Effector memory CD4-positive, alpha-beta T cell (primary cell): ENCODE results near the gene CARHSP1.

Experiments used
- DNase-seq, 3 donors: peaks; one replicate each; pipeline ENCODE4 v3.0.0-alpha.2; 2020
- H3K27ac ChIP-seq: 2 replicates; pipeline ENCODE4 v1.7.0; 2013; ENCODE audit warnings: mild to moderate bottlenecking, low read length, moderate library complexity; ENCODE audit not compliant: insufficient read depth, poor library complexity, severe bottlenecking
- H3K27me3 ChIP-seq: replicated peaks from 2 replicates; pipeline ENCODE4 v1.7.0; 2013; ENCODE audit warnings: mild to moderate bottlenecking, low read length; ENCODE audit not compliant: insufficient read depth, control insufficient read depth, poor library complexity, severe bottlenecking
- H3K36me3 ChIP-seq: 2 replicates; pipeline ENCODE4 v1.7.0; 2013; ENCODE audit warnings: mild to moderate bottlenecking, low read length, moderate library complexity; ENCODE audit not compliant: control insufficient read depth, insufficient read depth
- H3K4me1 ChIP-seq: 2 replicates; pipeline ENCODE4 v1.7.0; 2013; ENCODE audit warnings: low read length, mild to moderate bottlenecking; ENCODE audit not compliant: control insufficient read depth, insufficient read depth, poor library complexity, severe bottlenecking
- H3K4me3 ChIP-seq: 2 replicates; pipeline ENCODE4 v1.7.0; 2013; ENCODE audit warnings: low read length, low read depth, mild to moderate bottlenecking; ENCODE audit not compliant: insufficient read depth, poor library complexity, severe bottlenecking
- H3K9me3 ChIP-seq: 2 replicates; pipeline ENCODE4 v1.7.0; 2013; ENCODE audit warnings: mild to moderate bottlenecking, low read length, moderate library complexity; ENCODE audit not compliant: control insufficient read depth

CARHSP1 gene

DNA sequence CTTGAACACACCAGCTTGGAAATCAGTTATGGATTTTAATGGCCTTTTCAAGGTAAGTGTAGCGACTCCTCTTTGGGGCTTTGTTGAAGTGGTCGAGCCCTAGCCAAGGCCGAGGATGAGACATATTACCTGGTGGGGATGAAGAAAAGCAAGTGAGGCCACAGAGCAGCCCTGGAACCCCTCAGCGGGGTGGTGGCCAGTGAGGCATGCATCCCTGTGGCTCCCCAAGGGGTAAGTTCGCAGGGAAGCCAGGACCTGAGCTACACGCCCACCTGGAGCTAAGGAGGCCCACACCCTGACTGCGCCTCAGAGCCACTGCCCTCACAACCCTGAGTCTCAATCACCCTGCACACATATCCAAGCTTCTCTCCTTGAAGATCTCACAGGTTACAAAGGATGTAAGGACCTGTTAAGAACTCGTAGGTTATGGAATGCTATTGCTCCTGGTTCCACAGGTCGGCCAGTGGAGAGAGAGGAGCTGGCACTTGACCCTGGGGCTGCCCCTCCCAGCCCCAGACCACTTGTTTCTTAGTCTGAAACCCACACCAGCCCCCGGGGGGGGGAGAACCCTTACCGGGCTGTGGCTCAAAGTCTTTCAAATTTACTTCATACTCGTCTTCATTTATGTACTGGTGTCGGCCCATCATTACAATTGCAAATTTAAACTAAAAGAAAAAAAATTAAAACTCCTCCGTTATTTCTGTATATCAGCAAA is 25.3 kb upstream of the CARHSP1 start:
- Histone ChIP-seq H3K4me1 (peaks cover 4% of the 10 kb centered on the region), H3K4me3 (no peak overlapping the region), H3K36me3 (peaks cover 74% of the 10 kb centered on the region), H3K27ac (no peak overlapping the region), H3K27me3 (no peaks in the 10 kb centered on the region), H3K9me3 (no peaks in the 10 kb centered on the region)
- no peak for DNase-seq

DNA sequence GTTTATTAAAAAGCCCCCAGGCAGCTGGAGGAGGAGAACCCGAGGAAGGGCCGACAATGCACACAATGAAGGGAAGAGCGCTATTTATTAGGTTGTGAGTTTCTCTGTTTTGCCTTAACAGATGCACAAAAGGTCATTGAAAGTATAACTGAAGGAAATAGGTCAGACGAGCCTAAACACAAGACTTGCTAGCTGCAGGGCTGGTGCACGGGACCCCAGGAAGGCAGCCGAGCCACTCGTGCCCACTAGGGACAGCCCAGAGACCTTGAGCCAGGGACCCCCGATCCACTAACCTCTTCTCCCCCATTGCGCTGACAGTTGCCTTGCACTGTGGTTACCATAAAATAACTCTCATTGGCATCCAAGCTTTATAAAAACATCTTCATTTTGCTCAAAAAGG is 24.6 kb upstream of the CARHSP1 start:
- peaks cover 67% of the 10 kb centered on the region for H3K36me3 ChIP-seq
- H3K4me3 ChIP-seq: no peak overlapping the region
- H3K27ac ChIP-seq: no peak overlapping the region
- DNase-seq: no peak
- H3K4me1 ChIP-seq: peaks cover 4% of the 10 kb centered on the region
- H3K27me3 ChIP-seq: no peaks in the 10 kb centered on the region
- no peaks in the 10 kb centered on the region for H3K9me3 ChIP-seq

GRCh38 chr16:8892101-8892575 is 23.3 kb upstream of the CARHSP1 start:
- H3K9me3 ChIP-seq: no peaks in the 10 kb centered on the region
- peaks cover 55% of the 10 kb centered on the region for H3K36me3 ChIP-seq
- H3K4me1 ChIP-seq: peaks cover 4% of the 10 kb centered on the region
- H3K27ac ChIP-seq: peak overlapping the region; percentile 53
- no peak for DNase-seq
- H3K4me3 ChIP-seq: no peak overlapping the region
- H3K27me3 ChIP-seq: no peaks in the 10 kb centered on the region

- peaks cover 42% of the 10 kb centered on the region for H3K36me3 ChIP-seq
- no peak overlapping the region for H3K4me3 ChIP-seq
- peaks cover 4% of the 10 kb centered on the region for H3K4me1 ChIP-seq
- no peaks in the 10 kb centered on the region for H3K27me3 ChIP-seq
- H3K9me3 ChIP-seq: no peaks in the 10 kb centered on the region
- H3K27ac ChIP-seq: no peak overlapping the region
- no peak for DNase-seq
Observed at GRCh38 chr16:8890549-8890921, 21.7 kb upstream of the CARHSP1 start.

DNA sequence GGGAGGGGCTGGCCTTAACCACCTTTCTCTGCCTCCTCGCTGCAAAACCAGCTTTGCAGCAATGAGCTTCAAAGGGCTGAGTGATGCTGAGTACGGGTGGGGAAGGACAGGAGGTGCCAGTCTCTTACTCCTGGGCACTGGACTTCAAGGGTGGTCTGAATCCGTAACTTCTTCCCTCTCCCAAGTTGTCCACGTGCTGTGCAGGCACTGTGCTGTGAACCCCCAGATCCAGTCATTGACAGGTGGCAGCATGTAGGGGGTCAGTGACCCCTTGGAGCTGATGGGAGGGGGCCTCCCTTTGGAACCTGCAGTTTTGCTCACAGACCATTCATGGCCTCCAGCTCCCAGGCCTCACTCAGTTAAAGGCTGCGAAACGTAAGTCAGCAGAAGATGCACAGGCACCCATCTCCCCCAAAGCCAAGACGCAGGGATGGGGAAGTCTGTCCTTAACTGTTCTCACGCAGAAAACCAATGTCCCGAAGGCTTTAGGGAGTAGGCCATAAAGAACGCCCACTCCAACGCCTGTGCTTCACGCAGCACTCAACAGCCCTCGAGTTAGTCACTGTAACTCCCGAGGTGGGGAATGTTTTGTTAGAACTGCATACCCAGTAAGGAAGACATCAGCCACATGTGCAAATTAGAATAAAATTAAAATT is 21.2 kb upstream of the CARHSP1 start:
- DNase-seq: no peak
- H3K27me3 ChIP-seq: no peaks in the 10 kb centered on the region
- H3K4me3 ChIP-seq: no peak overlapping the region
- peaks cover 4% of the 10 kb centered on the region for H3K4me1 ChIP-seq
- H3K36me3 ChIP-seq: peaks cover 37% of the 10 kb centered on the region
- H3K9me3 ChIP-seq: no peaks in the 10 kb centered on the region
- H3K27ac ChIP-seq: no peak overlapping the region

DNA sequence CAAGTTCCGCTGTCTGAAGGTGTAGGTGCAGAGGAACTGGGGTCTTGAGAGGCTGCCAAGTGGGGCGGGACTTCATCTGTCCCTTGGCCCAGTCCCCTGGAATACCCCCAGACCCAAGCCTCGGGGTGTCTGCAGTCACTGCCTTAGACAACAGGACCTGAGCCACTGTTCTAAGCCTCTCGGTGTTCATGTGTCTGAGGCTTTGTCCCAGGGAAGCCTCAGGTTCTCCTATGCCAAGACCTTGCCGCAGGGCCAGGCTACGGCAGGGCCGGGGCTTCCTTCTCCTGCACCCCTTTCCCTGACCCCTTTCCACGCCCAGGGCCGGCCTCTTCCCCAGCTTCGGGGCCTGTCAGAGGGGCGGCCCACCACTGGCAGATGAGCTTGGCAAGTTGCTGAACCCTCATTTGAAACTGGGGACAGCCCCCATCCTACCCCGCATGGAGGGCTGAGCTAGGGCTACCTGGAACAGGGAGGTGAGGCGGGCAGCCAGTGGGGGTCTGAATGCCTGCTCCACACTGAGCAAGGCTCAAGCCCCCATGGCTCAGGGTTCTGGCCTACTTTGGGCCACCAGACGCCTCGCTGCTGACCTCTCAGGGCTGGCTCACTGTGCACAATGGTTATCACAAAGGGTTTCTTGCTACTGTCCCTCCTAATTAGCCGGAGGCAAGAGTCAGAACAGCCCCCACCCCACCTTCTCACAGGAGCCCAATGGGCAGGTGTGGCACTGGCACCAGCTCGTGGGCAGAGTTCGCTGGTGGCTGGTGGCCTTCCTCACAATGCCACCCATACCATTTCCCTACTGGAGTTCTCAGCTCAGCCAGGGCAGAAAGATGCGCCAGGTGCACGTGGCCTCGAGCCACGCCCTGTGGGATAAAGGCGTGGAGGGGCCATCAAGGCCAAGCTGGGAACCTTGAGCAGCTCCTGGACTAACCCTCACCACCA is 20.4 kb upstream of the CARHSP1 start:
- no peak for DNase-seq
- H3K4me3 ChIP-seq: no peak overlapping the region
- no peaks in the 10 kb centered on the region for H3K9me3 ChIP-seq
- peaks cover 4% of the 10 kb centered on the region for H3K4me1 ChIP-seq
- no peak overlapping the region for H3K27ac ChIP-seq
- no peaks in the 10 kb centered on the region for H3K27me3 ChIP-seq
- peaks cover 29% of the 10 kb centered on the region for H3K36me3 ChIP-seq

DNA sequence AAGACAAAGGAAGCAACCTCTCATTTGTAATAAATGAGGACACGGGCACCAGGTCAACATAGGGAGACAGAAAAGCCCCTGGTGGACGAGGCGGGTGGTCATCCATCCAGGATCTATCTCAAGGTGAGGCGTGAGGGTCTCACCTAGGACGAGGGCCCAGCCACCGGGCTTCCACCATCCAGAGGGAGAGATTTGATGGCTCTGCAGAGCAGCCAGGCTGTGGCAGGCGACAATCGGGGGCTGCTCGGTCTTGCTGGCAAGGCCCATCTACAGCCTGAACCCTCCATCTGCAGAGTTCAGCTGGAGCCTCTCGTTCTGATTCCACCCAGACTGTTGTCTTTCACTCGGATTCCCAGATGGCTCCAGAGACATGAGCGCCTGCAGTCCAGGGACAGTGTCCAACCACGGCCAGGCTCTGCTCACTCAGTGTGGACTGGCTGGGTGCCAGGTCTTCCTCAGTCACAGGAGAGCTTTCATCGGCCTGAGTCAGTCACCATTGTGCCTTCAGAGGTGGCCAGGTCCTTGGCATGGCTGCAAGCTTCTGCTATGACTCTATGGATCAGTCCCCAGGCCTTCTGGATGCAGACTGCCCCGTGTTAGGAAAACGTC is 19.2 kb upstream of the CARHSP1 start:
- DNase-seq: no peak
- Histone ChIP-seq H3K36me3 (peaks cover 18% of the 10 kb centered on the region), H3K4me3 (no peak overlapping the region), H3K27me3 (no peaks in the 10 kb centered on the region), H3K9me3 (no peaks in the 10 kb centered on the region), H3K4me1 (peaks cover 4% of the 10 kb centered on the region), H3K27ac (no peak overlapping the region)

- Histone ChIP-seq H3K4me1 (peaks cover 4% of the 10 kb centered on the region), H3K27ac (no peak overlapping the region), H3K27me3 (no peaks in the 10 kb centered on the region), H3K36me3 (peaks cover 18% of the 10 kb centered on the region), H3K9me3 (no peaks in the 10 kb centered on the region), H3K4me3 (no peak overlapping the region)
- no peak for DNase-seq
Observed at GRCh38 chr16:8887431-8887765, 18.6 kb upstream of the CARHSP1 start.

DNA sequence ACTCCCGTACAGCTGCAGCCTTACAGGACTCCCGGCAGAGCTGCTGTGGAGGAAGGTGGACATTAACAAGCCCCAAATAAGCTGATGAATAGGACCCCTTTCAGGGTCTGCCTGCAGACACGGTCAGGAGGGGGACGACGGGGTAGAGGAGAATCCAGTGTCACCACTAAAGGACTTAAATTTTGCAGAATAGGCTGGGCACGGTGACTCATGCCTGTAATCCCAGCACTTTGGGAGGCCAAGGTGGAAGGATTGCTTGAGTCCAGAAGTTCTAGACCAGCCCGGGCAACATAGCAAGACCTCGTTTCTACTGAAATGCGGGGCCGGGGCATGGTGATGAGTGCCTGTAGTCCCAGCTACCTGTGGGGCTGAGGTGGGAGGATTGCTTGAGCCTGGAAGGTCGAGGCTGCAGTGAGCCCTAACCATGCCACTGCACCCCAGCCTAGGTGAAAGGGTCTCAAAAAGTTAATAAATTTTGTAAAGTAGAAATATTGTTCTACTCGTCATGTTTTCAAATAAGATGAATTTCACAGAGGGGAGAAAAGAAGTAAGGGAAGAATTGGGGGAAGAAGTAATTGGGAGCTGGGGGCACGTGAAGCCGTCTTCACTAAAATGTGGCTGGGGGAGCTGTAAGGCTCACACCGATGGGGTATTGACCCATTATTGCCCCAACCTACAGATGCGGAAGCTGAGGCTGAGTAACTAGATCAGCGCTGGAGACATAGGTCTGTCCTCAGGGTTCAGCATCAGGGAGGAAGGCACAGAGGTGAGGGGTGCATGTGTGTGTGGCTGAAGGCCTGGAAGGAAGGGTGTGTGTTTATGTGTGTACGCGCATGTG is 18.0 kb upstream of the CARHSP1 start:
- Histone ChIP-seq H3K9me3 (no peaks in the 10 kb centered on the region), H3K27me3 (no peaks in the 10 kb centered on the region), H3K4me1 (no peaks in the 10 kb centered on the region), H3K36me3 (peaks cover 13% of the 10 kb centered on the region), H3K4me3 (no peak overlapping the region), H3K27ac (no peak overlapping the region)
- no peak for DNase-seq
